ENCODE data around the gene LRP5. TPM values are rescaled to one million over a fixed set of nuclear protein-coding genes. Genes with fewer than 3 reads are reported as not detected.

LRP5 gene
- total and polyA plus RNA-seq, 2 experiments from 2014 or later, result 26.9 to 51.1 TPM

GRCh38 chr11:68480852-68481510 lies 168.6 kb downstream of the LRP5 start:
- Mint-ChIP-seq H3K27me3 (ENCODE audit: insufficient read depth, low read depth, poor library complexity) (peaks cover 2% of the 10 kb centered on the region), H3K4me3 (no peak overlapping the region), H3K4me1 (peaks cover 12% of the 10 kb centered on the region), H3K27ac (peak overlapping the region; percentile 15; the same call in 1 of the 2 replicates), H3K36me3 (ENCODE audit: low read depth) (peaks cover 37% of the 10 kb centered on the region), H3K9me3 (peaks cover 8% of the 10 kb centered on the region; the same call in 2 of the 3 replicates)
- Histone ChIP-seq H3K79me2 (replicated peaks; ENCODE audit: insufficient read depth) (peaks cover 100% of the 10 kb centered on the region), H3K4me3 (no peak overlapping the region), H3F3A (replicated peaks; ENCODE audit: low read depth) (no peaks in the 10 kb centered on the region), H3K27ac (ENCODE audit: low read depth) (no peak overlapping the region), H3K27me3 (ENCODE audit: insufficient read depth) (no peaks in the 10 kb centered on the region), H3K36me3 (ENCODE audit: insufficient read depth) (no peaks in the 10 kb centered on the region; the same call in 1 of the 2 replicates), H4K20me1 (replicated peaks; ENCODE audit: insufficient read depth) (peaks cover 87% of the 10 kb centered on the region), H3K9me2 (ENCODE audit: insufficient read depth) (no peaks in the 10 kb centered on the region), H3K4me1 (ENCODE audit: insufficient read depth) (peaks cover 9% of the 10 kb centered on the region; the same call in 1 of the 2 replicates), H2AFZ (no peak overlapping the region), H3K4me2 (no peak overlapping the region)
- peak; percentile 51 for ATAC-seq
- TF ChIP-seq CREB1 (CRISPR knock-in tag; IDR thresholded peaks at IDR 0.05; ENCODE audit: low read depth), result no peak
- no peak for DNase-seq (ENCODE audit: low spot score)

GRCh38 chr11:68481579-68482240 lies 169.3 kb downstream of the LRP5 start:
- Mint-ChIP-seq H3K27me3 (ENCODE audit: insufficient read depth, low read depth, poor library complexity) (peaks cover 4% of the 10 kb centered on the region), H3K36me3 (ENCODE audit: low read depth) (peaks cover 37% of the 10 kb centered on the region), H3K4me3 (no peak overlapping the region), H3K4me1 (peaks cover 12% of the 10 kb centered on the region), H3K27ac (no peak overlapping the region), H3K9me3 (peaks cover 8% of the 10 kb centered on the region; the same call in 2 of the 3 replicates)
- Histone ChIP-seq H3K4me2 (no peak overlapping the region), H3K27me3 (ENCODE audit: insufficient read depth) (no peaks in the 10 kb centered on the region), H4K20me1 (replicated peaks; ENCODE audit: insufficient read depth) (peaks cover 87% of the 10 kb centered on the region), H3K79me2 (replicated peaks; ENCODE audit: insufficient read depth) (peaks cover 100% of the 10 kb centered on the region), H3F3A (replicated peaks; ENCODE audit: low read depth) (no peaks in the 10 kb centered on the region), H3K36me3 (ENCODE audit: insufficient read depth) (no peaks in the 10 kb centered on the region), H3K27ac (ENCODE audit: low read depth) (no peak overlapping the region), H3K4me1 (ENCODE audit: insufficient read depth) (peaks cover 11% of the 10 kb centered on the region; the same call in 1 of the 2 replicates), H3K9me2 (ENCODE audit: insufficient read depth) (no peaks in the 10 kb centered on the region), H3K4me3 (no peak overlapping the region), H2AFZ (no peak overlapping the region)
- ATAC-seq (no peak), DNase-seq (ENCODE audit: low spot score) (no peak)
- no peak for TF ChIP-seq CREB1 (CRISPR knock-in tag; IDR thresholded peaks at IDR 0.05; ENCODE audit: low read depth)
- TF ChIP-seq POLR2AphosphoS5 (IDR thresholded peaks at IDR 0.05; ENCODE audit: low read depth), result no peak
- TF ChIP-seq EZH2phosphoT487 (IDR thresholded peaks at IDR 0.05; ENCODE audit: unreplicated experiment), result no peak
- TF ChIP-seq REST (IDR thresholded peaks at IDR 0.05; ENCODE audit: unreplicated experiment), result no peak
- no peak for TF ChIP-seq STAT1 (IDR thresholded peaks at IDR 0.05; ENCODE audit: unreplicated experiment)
- TF ChIP-seq CTCF (conservative IDR thresholded peaks at IDR 0.05; ENCODE audit: low read depth in 2 of 2), result no peak
- no peak for TF ChIP-seq NANOG (IDR thresholded peaks at IDR 0.05; ENCODE audit: borderline replicate concordance)
- no peak for TF ChIP-seq JUNB (IDR thresholded peaks at IDR 0.05; ENCODE audit: unreplicated experiment)
